ENCODE results near the gene SSC4D.
"Not testable (repeated sequence)": the region's sequence is repeated elsewhere in the genome, so short reads cannot be mapped to it uniquely, and the experiment has no call there.

SSC4D gene

DNA sequence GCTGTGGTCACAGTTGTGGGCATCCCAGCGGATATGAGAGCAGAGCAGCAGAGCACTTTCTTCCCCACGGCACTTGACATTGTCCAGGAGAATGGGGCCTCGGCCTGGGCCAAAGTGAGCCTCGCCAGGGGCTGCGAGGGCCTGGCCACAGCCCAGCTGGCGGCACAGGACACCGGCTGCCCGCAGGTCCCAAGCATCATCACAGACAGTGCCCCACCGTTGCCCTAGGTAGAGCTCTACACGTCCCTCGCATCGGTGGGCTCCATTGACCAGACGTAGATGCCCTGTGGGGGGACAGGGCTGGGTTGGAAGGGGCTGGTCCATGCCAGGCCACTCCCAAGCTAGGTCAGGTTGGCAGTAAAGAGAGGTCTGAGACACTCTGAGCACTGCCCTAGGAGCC lies 19.4 kb downstream of the SSC4D start:
- no peak overlapping the region for H3K4me3 ChIP-seq (ENCODE audit: low read depth in 1 of 2, low read length in 2 of 2)
- no peak overlapping the region for H2AFZ ChIP-seq (ENCODE audit: low read depth, low read length)
- TF ChIP-seq EZH2 (IDR thresholded peaks at IDR 0.05; ENCODE audit: borderline replicate concordance, low read depth, low read length, severe bottlenecking): no peak
- TF ChIP-seq, protein P1, sequence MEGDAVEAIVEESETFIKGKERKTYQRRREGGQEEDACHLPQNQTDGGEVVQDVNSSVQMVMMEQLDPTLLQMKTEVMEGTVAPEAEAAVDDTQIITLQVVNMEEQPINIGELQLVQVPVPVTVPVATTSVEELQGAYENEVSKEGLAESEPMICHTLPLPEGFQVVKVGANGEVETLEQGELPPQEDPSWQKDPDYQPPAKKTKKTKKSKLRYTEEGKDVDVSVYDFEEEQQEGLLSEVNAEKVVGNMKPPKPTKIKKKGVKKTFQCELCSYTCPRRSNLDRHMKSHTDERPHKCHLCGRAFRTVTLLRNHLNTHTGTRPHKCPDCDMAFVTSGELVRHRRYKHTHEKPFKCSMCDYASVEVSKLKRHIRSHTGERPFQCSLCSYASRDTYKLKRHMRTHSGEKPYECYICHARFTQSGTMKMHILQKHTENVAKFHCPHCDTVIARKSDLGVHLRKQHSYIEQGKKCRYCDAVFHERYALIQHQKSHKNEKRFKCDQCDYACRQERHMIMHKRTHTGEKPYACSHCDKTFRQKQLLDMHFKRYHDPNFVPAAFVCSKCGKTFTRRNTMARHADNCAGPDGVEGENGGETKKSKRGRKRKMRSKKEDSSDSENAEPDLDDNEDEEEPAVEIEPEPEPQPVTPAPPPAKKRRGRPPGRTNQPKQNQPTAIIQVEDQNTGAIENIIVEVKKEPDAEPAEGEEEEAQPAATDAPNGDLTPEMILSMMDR (IDR thresholded peaks at IDR 0.05; ENCODE audit: borderline replicate concordance, extremely low read depth, low read length, poor library complexity, severe bottlenecking): no peak
- H3K36me3 ChIP-seq (ENCODE audit: insufficient read depth, low read length): no peaks in the 10 kb centered on the region
- H3K9me3 ChIP-seq (ENCODE audit: insufficient read depth, low read length, severe bottlenecking): no peaks in the 10 kb centered on the region
- no peak overlapping the region for H3K9ac ChIP-seq (ENCODE audit: low read depth, low read length)
- H3K27ac ChIP-seq (ENCODE audit: low read length): no peak overlapping the region
- H3K79me2 ChIP-seq (ENCODE audit: insufficient read depth, low read length): no peaks in the 10 kb centered on the region
- ATAC-seq (ENCODE audit: insufficient read depth, low read depth) (no peak), DNase-seq (no peak)
- H4K20me1 ChIP-seq (ENCODE audit: insufficient read depth, low read length): no peaks in the 10 kb centered on the region
- H3K4me2 ChIP-seq (ENCODE audit: insufficient read depth, low read length): no peak overlapping the region
- H3K27me3 ChIP-seq (ENCODE audit: insufficient read depth, low read length, poor library complexity): no peaks in the 10 kb centered on the region
- peaks cover 24% of the 10 kb centered on the region for H3K4me1 ChIP-seq (ENCODE audit: insufficient read depth, low read length)

DNA sequence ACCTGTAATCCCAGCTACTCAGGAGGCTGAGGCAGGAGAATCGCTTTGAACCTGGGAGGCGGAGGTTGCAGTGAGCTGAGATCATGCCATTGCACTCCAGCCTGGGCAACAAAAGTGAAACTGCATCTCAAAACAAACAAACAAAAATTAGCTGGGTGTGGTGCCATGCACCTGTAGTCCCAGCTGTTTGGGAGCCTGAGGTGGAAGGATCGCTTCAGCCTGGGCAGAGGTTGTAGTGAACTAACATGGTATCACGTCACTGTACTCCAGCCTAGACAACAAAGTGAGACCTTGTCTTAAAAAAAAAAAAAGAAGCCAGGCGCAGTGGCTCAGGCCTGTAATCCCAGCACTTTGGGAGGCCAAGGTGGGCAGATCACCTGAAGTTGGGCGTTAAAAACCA lies 21.7 kb downstream of the SSC4D start:
- not testable (repeated sequence) for ATAC-seq (ENCODE audit: insufficient read depth, low read depth); H3K27ac ChIP-seq (ENCODE audit: low read length); H3K4me2 ChIP-seq (ENCODE audit: insufficient read depth, low read length); DNase-seq; H3K4me3 ChIP-seq (ENCODE audit: low read depth in 1 of 2, low read length in 2 of 2); H3K9me3 ChIP-seq (ENCODE audit: insufficient read depth, low read length, severe bottlenecking); H2AFZ ChIP-seq (ENCODE audit: low read depth, low read length); H4K20me1 ChIP-seq (ENCODE audit: insufficient read depth, low read length); H3K79me2 ChIP-seq (ENCODE audit: insufficient read depth, low read length); H3K27me3 ChIP-seq (ENCODE audit: insufficient read depth, low read length, poor library complexity); H3K36me3 ChIP-seq (ENCODE audit: insufficient read depth, low read length); H3K9ac ChIP-seq (ENCODE audit: low read depth, low read length)
- peaks cover 13% of the 10 kb centered on the region for H3K4me1 ChIP-seq (ENCODE audit: insufficient read depth, low read length)

DNA sequence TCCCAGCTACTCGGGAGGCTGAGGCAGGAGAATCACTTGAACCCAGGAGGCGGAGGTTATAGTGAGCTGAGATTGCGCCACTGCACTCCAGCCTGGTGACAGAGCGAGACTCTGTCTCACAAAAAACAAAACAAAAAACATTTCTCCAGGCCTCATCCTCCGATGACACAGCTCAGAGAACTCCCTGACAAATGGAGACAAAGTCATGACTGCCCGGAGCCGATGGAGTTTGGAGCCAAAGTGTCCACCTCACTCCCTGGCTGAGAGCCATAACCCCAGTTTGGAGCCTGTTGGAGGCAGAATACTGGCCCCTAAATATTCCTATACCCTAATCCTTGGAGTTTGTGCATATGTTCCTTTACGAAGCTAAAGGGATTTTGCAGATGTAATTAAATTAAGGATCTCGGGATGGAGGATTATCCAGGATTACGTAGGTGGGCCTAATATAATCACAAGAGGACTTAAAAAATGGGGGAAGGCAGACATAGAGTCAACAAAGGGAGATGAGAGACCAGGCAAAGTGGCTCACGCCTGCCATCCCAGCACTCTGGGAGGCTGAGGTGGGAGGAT lies 22.7 kb downstream of the SSC4D start:
- Histone ChIP-seq H3K79me2 (ENCODE audit: insufficient read depth, low read length) (no peaks in the 10 kb centered on the region), H4K20me1 (ENCODE audit: insufficient read depth, low read length) (no peaks in the 10 kb centered on the region), H3K9ac (ENCODE audit: low read depth, low read length) (no peak overlapping the region), H3K27me3 (ENCODE audit: insufficient read depth, low read length, poor library complexity) (no peaks in the 10 kb centered on the region), H3K27ac (ENCODE audit: low read length) (no peak overlapping the region), H3K4me3 (ENCODE audit: low read depth in 1 of 2, low read length in 2 of 2) (no peak overlapping the region), H3K4me2 (ENCODE audit: insufficient read depth, low read length) (no peak overlapping the region), H3K36me3 (ENCODE audit: insufficient read depth, low read length) (no peaks in the 10 kb centered on the region), H2AFZ (ENCODE audit: low read depth, low read length) (no peak overlapping the region), H3K4me1 (ENCODE audit: insufficient read depth, low read length) (peaks cover 7% of the 10 kb centered on the region; the same call in 1 of the 2 replicates), H3K9me3 (ENCODE audit: insufficient read depth, low read length, severe bottlenecking) (no peaks in the 10 kb centered on the region)
- ATAC-seq (ENCODE audit: insufficient read depth, low read depth): no peak
- TF ChIP-seq EZH2 (IDR thresholded peaks at IDR 0.05; ENCODE audit: borderline replicate concordance, low read depth, low read length, severe bottlenecking): no peak
- TF ChIP-seq, protein P1 (IDR thresholded peaks at IDR 0.05; ENCODE audit: borderline replicate concordance, extremely low read depth, low read length, poor library complexity, severe bottlenecking): no peak
- no peak for DNase-seq

DNA sequence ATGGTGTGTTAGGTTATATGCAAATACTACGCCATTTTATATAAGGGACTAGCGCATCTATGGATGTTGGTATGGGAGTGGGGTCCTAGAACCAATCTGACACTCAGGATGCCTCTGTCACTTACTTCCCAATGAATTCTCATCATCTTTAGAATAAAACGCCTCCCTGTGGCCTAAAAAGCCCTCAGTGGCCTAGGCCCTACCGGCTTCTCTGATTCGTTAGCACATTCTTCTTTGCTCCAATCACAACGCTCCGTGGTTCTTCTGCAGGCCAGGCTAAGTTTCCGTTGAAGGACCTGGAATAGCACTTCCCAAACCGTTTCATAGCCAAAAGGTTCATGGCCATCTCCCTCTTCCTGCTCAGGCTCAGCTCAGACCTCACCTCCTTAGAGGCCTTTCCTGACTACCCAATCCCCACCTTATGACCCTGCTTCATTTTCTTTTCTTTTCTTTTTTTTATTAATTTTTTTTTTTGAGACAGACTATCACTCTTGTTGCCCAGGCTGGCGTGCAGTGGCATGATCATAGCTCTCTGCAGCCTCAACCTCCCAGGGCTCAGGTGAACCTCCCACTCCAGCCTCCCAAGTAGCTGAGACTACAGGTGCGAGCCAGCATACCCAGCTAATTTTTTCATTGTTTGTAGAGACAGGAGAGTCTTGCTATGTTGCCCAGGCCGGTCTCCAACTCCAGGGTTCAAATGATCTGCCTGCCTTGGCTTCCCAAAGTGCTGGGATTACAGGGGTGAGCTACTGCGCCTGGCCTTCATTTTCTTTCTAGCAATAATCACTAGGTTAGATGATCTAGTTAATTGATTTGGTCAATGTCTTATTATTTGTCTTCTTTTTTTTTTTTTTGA lies 26.2 kb downstream of the SSC4D start:
- TF ChIP-seq, protein P1 (IDR thresholded peaks at IDR 0.05; ENCODE audit: borderline replicate concordance, extremely low read depth, low read length, poor library complexity, severe bottlenecking): no peak
- TF ChIP-seq EZH2 (IDR thresholded peaks at IDR 0.05; ENCODE audit: borderline replicate concordance, low read depth, low read length, severe bottlenecking): no peak
- no peaks in the 10 kb centered on the region for H3K9me3 ChIP-seq (ENCODE audit: insufficient read depth, low read length, severe bottlenecking)
- H3K36me3 ChIP-seq (ENCODE audit: insufficient read depth, low read length): no peaks in the 10 kb centered on the region
- H3K4me2 ChIP-seq (ENCODE audit: insufficient read depth, low read length): no peak overlapping the region
- no peak for ATAC-seq (ENCODE audit: insufficient read depth, low read depth)
- no peak for DNase-seq
- no peaks in the 10 kb centered on the region for H3K79me2 ChIP-seq (ENCODE audit: insufficient read depth, low read length)
- H3K27me3 ChIP-seq (ENCODE audit: insufficient read depth, low read length, poor library complexity): no peaks in the 10 kb centered on the region
- H3K9ac ChIP-seq (ENCODE audit: low read depth, low read length): no peak overlapping the region
- H3K27ac ChIP-seq (ENCODE audit: low read length): no peak overlapping the region
- no peaks in the 10 kb centered on the region for H3K4me1 ChIP-seq (ENCODE audit: insufficient read depth, low read length)
- H4K20me1 ChIP-seq (ENCODE audit: insufficient read depth, low read length): no peaks in the 10 kb centered on the region
- H3K4me3 ChIP-seq (ENCODE audit: low read depth in 1 of 2, low read length in 2 of 2): no peak overlapping the region
- no peak overlapping the region for H2AFZ ChIP-seq (ENCODE audit: low read depth, low read length)

Measured in DND-41 (cell line).